ENCODE results near the gene GALNT18. TPM values are rescaled to one million over a fixed set of nuclear protein-coding genes. Genes with fewer than 3 reads are reported as not detected.

Gene GALNT18
- total and polyA plus RNA-seq, 8 donors: 16.4 to 42.6 (median 23.0) TPM

GRCh38 chr11:11272254-11272653 lies 349.6 kb downstream of the GALNT18 start:
- Histone ChIP-seq H3K27ac (no peak overlapping the region), H3K4me1 (no peaks in the 10 kb centered on the region), H3K9me3 (no peaks in the 10 kb centered on the region), H3K36me3 (peaks cover 0 to 7% of the 10 kb centered on the region in 2 donors), H3K4me3 (no peak overlapping the region), H3K27me3 (no peaks in the 10 kb centered on the region)
- no peak for TF ChIP-seq CTCF (IDR thresholded peaks at IDR 0.05)
- DNase-seq: no peak
- intact Hi-C loops (cut with DNase I): no loop called here
- no peak for ATAC-seq

GRCh38 chr11:11270236-11270775 lies 351.5 kb downstream of the GALNT18 start:
- Histone ChIP-seq H3K9me3 (no peaks in the 10 kb centered on the region), H3K36me3 (peaks cover 0 to 7% of the 10 kb centered on the region in 2 donors), H3K27me3 (no peaks in the 10 kb centered on the region), H3K4me1 (no peaks in the 10 kb centered on the region), H3K27ac (no peak overlapping the region), H3K4me3 (no peak overlapping the region)
- DNase-seq (no peak), ATAC-seq (no peak)
- TF ChIP-seq CTCF (IDR thresholded peaks at IDR 0.05): no peak
- intact Hi-C loops (cut with DNase I): no loop called here

GRCh38 chr11:11268706-11269105 lies 353.1 kb downstream of the GALNT18 start:
- intact Hi-C loops (cut with DNase I): loop anchor here in 1 of 2 donors (10.0 kb wide), 1 partner anchor 234 kb away; no protein-coding TSS in a partner anchor
- Histone ChIP-seq H3K27me3 (no peaks in the 10 kb centered on the region), H3K36me3 (peaks cover 0 to 7% of the 10 kb centered on the region in 2 donors), H3K4me3 (no peak overlapping the region), H3K27ac (no peak overlapping the region), H3K9me3 (no peaks in the 10 kb centered on the region), H3K4me1 (no peaks in the 10 kb centered on the region)
- ATAC-seq: no peak
- DNase-seq: no peak
- no peak for TF ChIP-seq CTCF (IDR thresholded peaks at IDR 0.05)

- DNase-seq (no peak), ATAC-seq (no peak)
- intact Hi-C loops (cut with DNase I): loop anchor here in 1 of 2 donors (10.0 kb wide), 1 partner anchor 233 kb away; no protein-coding TSS in a partner anchor
- no peak overlapping the region for H3K4me3 ChIP-seq
- no peaks in the 10 kb centered on the region for H3K4me1 ChIP-seq
- no peaks in the 10 kb centered on the region for H3K9me3 ChIP-seq
- no peaks in the 10 kb centered on the region for H3K27me3 ChIP-seq
- peaks cover 0 to 7% of the 10 kb centered on the region in 2 donors for H3K36me3 ChIP-seq
- TF ChIP-seq CTCF (IDR thresholded peaks at IDR 0.05): no peak
- no peak overlapping the region for H3K27ac ChIP-seq
Observed at GRCh38 chr11:11268119-11268518, 353.7 kb downstream of the GALNT18 start.

DNA sequence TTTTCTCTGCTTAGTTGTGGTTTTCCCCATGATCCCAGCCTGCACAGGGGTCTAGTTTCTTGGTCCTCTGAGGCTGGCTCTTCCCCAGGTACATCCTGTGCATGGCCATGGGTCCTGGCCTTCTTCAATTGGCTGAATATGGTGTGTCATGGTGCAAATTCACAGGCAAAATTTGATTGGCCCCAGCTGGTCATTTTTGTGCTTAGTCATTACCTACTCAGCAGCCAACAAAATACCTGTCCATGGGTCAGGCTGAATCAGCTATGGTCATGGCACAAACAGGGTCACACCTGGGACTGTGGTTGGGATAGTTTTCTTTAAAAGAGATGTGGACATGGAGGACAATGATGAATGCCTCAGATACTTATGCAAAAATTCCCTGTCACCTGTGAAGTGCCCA lies 354.5 kb downstream of the GALNT18 start:
- Histone ChIP-seq H3K4me3 (no peak overlapping the region), H3K4me1 (no peaks in the 10 kb centered on the region), H3K27me3 (no peaks in the 10 kb centered on the region), H3K9me3 (no peaks in the 10 kb centered on the region), H3K27ac (no peak overlapping the region), H3K36me3 (peaks cover 0 to 7% of the 10 kb centered on the region in 2 donors)
- intact Hi-C loops (cut with DNase I): loop anchor here in 1 of 2 donors (10.0 kb wide), 1 partner anchor 233 kb away; no protein-coding TSS in a partner anchor
- ATAC-seq: no peak
- DNase-seq: no peak
- TF ChIP-seq CTCF (IDR thresholded peaks at IDR 0.05): no peak
